GM21526 (cell line): ENCODE results near the gene MAP1LC3B.
"Not testable (repeated sequence)": the region's sequence is repeated elsewhere in the genome, so short reads cannot be mapped to it uniquely, and the experiment has no call there.

ENCODE experiments used
- ATAC-seq: cut with Tn5 transposase; IDR thresholded peaks from one replicate; pipeline ENCODE4 v1.9.1; 2021; ENCODE audit warnings: moderate library complexity; ENCODE audit not compliant: unreplicated experiment, low FRiP score

MAP1LC3B gene

GRCh38 chr16:87359121-87359520, 33.0 kb upstream of the MAP1LC3B start:
- ATAC-seq = no peak

- ATAC-seq = no peak
Measured at GRCh38 chr16:87360862-87361610, 31.1 kb upstream of the MAP1LC3B start.

- ATAC-seq = no peak
Measured at GRCh38 chr16:87361916-87362619, 30.1 kb upstream of the MAP1LC3B start.

GRCh38 chr16:87362828-87363559, 29.1 kb upstream of the MAP1LC3B start:
- not testable (repeated sequence) for ATAC-seq

GRCh38 chr16:87363771-87364455, 28.2 kb upstream of the MAP1LC3B start:
- ATAC-seq = no peak

- no peak for ATAC-seq
Measured at GRCh38 chr16:87365021-87365713, 27.0 kb upstream of the MAP1LC3B start.

GRCh38 chr16:87366288-87366687, 25.8 kb upstream of the MAP1LC3B start:
- no peak for ATAC-seq

GRCh38 chr16:87366930-87367329, 25.2 kb upstream of the MAP1LC3B start:
- no peak for ATAC-seq

- no peak for ATAC-seq
Measured at GRCh38 chr16:87367529-87367928, 24.6 kb upstream of the MAP1LC3B start.

GRCh38 chr16:87368029-87368770, 23.9 kb upstream of the MAP1LC3B start:
- ATAC-seq = no peak

GRCh38 chr16:87369117-87369765, 22.9 kb upstream of the MAP1LC3B start:
- ATAC-seq = no peak

- ATAC-seq = no peak
Measured at GRCh38 chr16:87369796-87370719, 22.1 kb upstream of the MAP1LC3B start.

GRCh38 chr16:87371261-87371866, 20.8 kb upstream of the MAP1LC3B start:
- ATAC-seq = no peak

- no peak for ATAC-seq
Measured at GRCh38 chr16:87372305-87372704, 19.8 kb upstream of the MAP1LC3B start.

- no peak for ATAC-seq
Measured at GRCh38 chr16:87374313-87374712, 17.8 kb upstream of the MAP1LC3B start.

GRCh38 chr16:87375426-87376135, 16.6 kb upstream of the MAP1LC3B start:
- ATAC-seq = no peak

GRCh38 chr16:87376660-87377059, 15.5 kb upstream of the MAP1LC3B start:
- no peak for ATAC-seq
